HL-60 (cell line): ENCODE results near the gene ZFPL1.
A peak's percentile ranks its signal among the peaks of the same experiment; 100 is the strongest.
"Not testable (repeated sequence)": the region's sequence is repeated elsewhere in the genome, so short reads cannot be mapped to it uniquely, and the experiment has no call there.

Experiments used
- DNase-seq, 2 experiments: peaks; one replicate each; pipeline ENCODE4 v3.0.0-alpha.2; 2010 to 2020; ENCODE audit warnings: low read depth in 1 of 2, low spot score in 1 of 2
- H3K27ac ChIP-seq: fragments of 250-450 bp; sonication (Bioruptor Pico); replicated peaks from 2 replicates; pipeline ENCODE4 v1.5.1; 2020; ENCODE audit warnings: mild to moderate bottlenecking, moderate library complexity
- H3K27me3 ChIP-seq: fragments of 250-450 bp; sonication (Bioruptor Pico); 2 replicates; pipeline ENCODE4 v1.5.1; 2021; ENCODE audit warnings: mild to moderate bottlenecking, moderate library complexity; ENCODE audit not compliant: insufficient read depth, poor library complexity, severe bottlenecking
- H3K4me3 ChIP-seq: replicated peaks from 2 replicates; pipeline ENCODE4 v1.5.1; 2011; ENCODE audit warnings: mild to moderate bottlenecking, control low read depth, low read length; ENCODE audit not compliant: insufficient read depth
- CTCF ChIP-seq: IDR thresholded peaks from one replicate; pipeline ENCODE4 v1.5.1; 2011; ENCODE audit warnings: low read length, control low read depth, inconsistent platforms; ENCODE audit not compliant: insufficient read depth
- GABPA ChIP-seq: IDR thresholded peaks from 2 replicates; pipeline ENCODE4 v1.6.1; 2012; ENCODE audit warnings: low read depth
- POLR2AphosphoS5 ChIP-seq: IDR thresholded peaks from 2 replicates; pipeline ENCODE4 v1.6.1; 2012; ENCODE audit warnings: low read depth
- REST ChIP-seq: IDR thresholded peaks from 2 replicates; pipeline ENCODE4 v1.6.1; 2012; ENCODE audit warnings: low read depth; ENCODE audit not compliant: insufficient replicate concordance
- SPI1 ChIP-seq: IDR thresholded peaks from 2 replicates; pipeline ENCODE4 v1.6.1; 2012; ENCODE audit warnings: low read depth, mild to moderate bottlenecking, borderline replicate concordance

Gene ZFPL1

GRCh38 chr11:65117206-65118096 is 33.4 kb downstream of the ZFPL1 start, which contains the start of gene ZNHIT2:
Gene ZNHIT2, minus strand, starts transcription at chr11:65117701. Its CDS starts 48 bp downstream, at chr11:65117653.
- peak within 1 kb of the TSS; percentile 86 for H3K4me3 ChIP-seq
- peak; percentile 98 to 100 for DNase-seq
- H3K27ac ChIP-seq: peak within 1 kb of the TSS; percentile 83
- peak; percentile 96 for TF ChIP-seq GABPA
- peak; percentile 80 for TF ChIP-seq CTCF
- TF ChIP-seq SPI1: no peak
- peak; percentile 96 for TF ChIP-seq POLR2AphosphoS5
- TF ChIP-seq REST: no peak
- H3K27me3 ChIP-seq: no peaks in the 10 kb centered on the region

GRCh38 chr11:65118097-65118837 is 34.2 kb downstream of the ZFPL1 start:
- H3K27ac ChIP-seq: no peak overlapping the region
- no peaks in the 10 kb centered on the region for H3K27me3 ChIP-seq
- TF ChIP-seq REST (no peak), GABPA (no peak), SPI1 (no peak), POLR2AphosphoS5 (no peak), CTCF (no peak)
- H3K4me3 ChIP-seq: no peak overlapping the region
- no peak for DNase-seq

- not testable (repeated sequence) for DNase-seq, H3K27ac ChIP-seq, H3K27me3 ChIP-seq, H3K4me3 ChIP-seq
These were observed 35.1 kb downstream of the ZFPL1 start for GRCh38 chr11:65118891-65119669.

- Histone ChIP-seq H3K4me3 (no peak overlapping the region), H3K27me3 (no peaks in the 10 kb centered on the region), H3K27ac (no peak overlapping the region; the same call in 1 of the 2 replicates)
- DNase-seq: no peak
- TF ChIP-seq REST: no peak
- TF ChIP-seq POLR2AphosphoS5: no peak
- no peak for TF ChIP-seq SPI1
- TF ChIP-seq GABPA: no peak
- no peak for TF ChIP-seq CTCF
These were observed 35.6 kb downstream of the ZFPL1 start for GRCh38 chr11:65119670-65119995.
